ENCODE measurements around the gene AHCYL1. TPM values are rescaled to one million over a fixed set of nuclear protein-coding genes. Genes with fewer than 3 reads are reported as not detected.

AHCYL1 gene
- total RNA-seq, 1 experiment from 2014 or later: 89.0 TPM

DNA sequence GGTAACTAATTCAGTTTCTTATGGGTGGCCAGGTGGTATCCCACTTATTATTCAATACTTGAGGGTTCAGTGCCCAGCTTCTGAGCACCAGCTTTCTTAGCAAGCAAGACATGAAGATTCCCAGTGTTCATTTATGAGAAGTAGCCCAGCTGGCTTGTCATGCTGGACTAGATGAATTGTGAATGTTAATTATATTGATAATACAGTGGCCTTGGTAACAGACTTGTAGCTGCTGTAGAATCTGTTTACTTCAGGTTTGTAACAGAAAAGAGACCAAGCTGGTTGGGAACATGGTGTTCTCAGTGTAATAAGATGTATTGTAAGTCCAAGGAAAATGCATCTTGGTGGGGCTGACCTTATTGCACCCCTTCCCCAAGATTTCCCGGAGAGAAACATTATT, 10.1 kb downstream of the AHCYL1 start:
- H3K79me2 ChIP-seq (ENCODE audit: insufficient read depth, low read length): peaks cover 2% of the 10 kb centered on the region; the same call in 1 of the 2 replicates
- H3K27me3 Mint-ChIP-seq (ENCODE audit: low read depth): no peaks in the 10 kb centered on the region
- no peak for DNase-seq

More for the DNA sequence above, 10.1 kb downstream of the AHCYL1 start:
- Histone ChIP-seq H3K23me2 (ENCODE audit: insufficient read length, low read depth, low read length, poor library complexity, severe bottlenecking) (no peaks in the 10 kb centered on the region), H3K79me1 (ENCODE audit: insufficient read depth, low read depth, low read length, poor library complexity, severe bottlenecking) (peaks cover 4% of the 10 kb centered on the region), H4K5ac (ENCODE audit: insufficient read length, low read depth, low read length) (no peak overlapping the region), H3K27me3 (ENCODE audit: insufficient read depth, low read length) (no peaks in the 10 kb centered on the region), H3K4ac (ENCODE audit: low read depth, low read length) (no peak overlapping the region), H3K9me3 (ENCODE audit: control insufficient read depth, low read depth, low read length) (no peaks in the 10 kb centered on the region), H2AFZ (ENCODE audit: low read length) (no peak overlapping the region), H4K20me1 (ENCODE audit: control insufficient read depth, insufficient read depth, insufficient read length) (no peaks in the 10 kb centered on the region), H4K91ac (ENCODE audit: insufficient read length, low read depth, low read length) (no peak overlapping the region), H3K4me1 (ENCODE audit: insufficient read depth, low read length) (no peaks in the 10 kb centered on the region), H2BK20ac (ENCODE audit: low read depth, low read length, poor library complexity, severe bottlenecking) (no peak overlapping the region), H3K56ac (ENCODE audit: insufficient read length, low read depth, low read length) (no peak overlapping the region), H2AK5ac (ENCODE audit: insufficient read length, low read length) (no peak overlapping the region), H2BK12ac (ENCODE audit: insufficient read length, low read depth, low read length) (no peak overlapping the region), H4K8ac (replicated peaks; ENCODE audit: insufficient read length, low read depth, low read length) (no peak overlapping the region), H3K14ac (ENCODE audit: insufficient read depth, low read length) (no peak overlapping the region), H3T11ph (ENCODE audit: low read length) (no peak overlapping the region), H2BK120ac (ENCODE audit: low read depth, low read length, poor library complexity, severe bottlenecking) (no peak overlapping the region), H3K18ac (ENCODE audit: insufficient read length, low read depth, low read length) (no peak overlapping the region), H3K9ac (ENCODE audit: extremely low read depth, insufficient read length, low read length) (no peak overlapping the region), H3K27ac (ENCODE audit: insufficient read length, low read depth, low read length) (no peak overlapping the region), H3K23ac (ENCODE audit: insufficient read length, low read depth, low read length) (no peak overlapping the region), H2BK15ac (ENCODE audit: low read depth, low read length) (no peak overlapping the region), H3K4me2 (ENCODE audit: insufficient read depth, insufficient read length, low read length) (no peak overlapping the region), H2BK5ac (ENCODE audit: insufficient read length, low read length) (no peak overlapping the region)
- no CpG with 5 or more reads among the region's 1 CpG for WGBS (ENCODE audit: extremely low coverage, insufficient read length, low lambda C conversion rate)
- TF ChIP-seq, protein P1, sequence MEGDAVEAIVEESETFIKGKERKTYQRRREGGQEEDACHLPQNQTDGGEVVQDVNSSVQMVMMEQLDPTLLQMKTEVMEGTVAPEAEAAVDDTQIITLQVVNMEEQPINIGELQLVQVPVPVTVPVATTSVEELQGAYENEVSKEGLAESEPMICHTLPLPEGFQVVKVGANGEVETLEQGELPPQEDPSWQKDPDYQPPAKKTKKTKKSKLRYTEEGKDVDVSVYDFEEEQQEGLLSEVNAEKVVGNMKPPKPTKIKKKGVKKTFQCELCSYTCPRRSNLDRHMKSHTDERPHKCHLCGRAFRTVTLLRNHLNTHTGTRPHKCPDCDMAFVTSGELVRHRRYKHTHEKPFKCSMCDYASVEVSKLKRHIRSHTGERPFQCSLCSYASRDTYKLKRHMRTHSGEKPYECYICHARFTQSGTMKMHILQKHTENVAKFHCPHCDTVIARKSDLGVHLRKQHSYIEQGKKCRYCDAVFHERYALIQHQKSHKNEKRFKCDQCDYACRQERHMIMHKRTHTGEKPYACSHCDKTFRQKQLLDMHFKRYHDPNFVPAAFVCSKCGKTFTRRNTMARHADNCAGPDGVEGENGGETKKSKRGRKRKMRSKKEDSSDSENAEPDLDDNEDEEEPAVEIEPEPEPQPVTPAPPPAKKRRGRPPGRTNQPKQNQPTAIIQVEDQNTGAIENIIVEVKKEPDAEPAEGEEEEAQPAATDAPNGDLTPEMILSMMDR (conservative IDR thresholded peaks at IDR 0.05): no peak
- H3K4me1 Mint-ChIP-seq: peaks cover 2 to 5% of the 10 kb centered on the region in 2 experiments; a peak in 3 of 4 replicates
- peaks cover 0 to 15% (median 14%) of the 10 kb centered on the region in 3 experiments; a peak in 6 of 7 replicates for H3K36me3 Mint-ChIP-seq (ENCODE audit: insufficient read depth in 1 of 3, low read depth in 3 of 3)
- no peak overlapping the region for H3K27ac Mint-ChIP-seq
- H3K9me3 Mint-ChIP-seq: no peaks in the 10 kb centered on the region
- no peak overlapping the region for H3K4me3 Mint-ChIP-seq

Measured in H9 (cell line).